Transverse colon (tissue), 4 donors: ENCODE results near the gene ZNF618. TPM values are rescaled to one million over a fixed set of nuclear protein-coding genes. Genes with fewer than 3 reads are reported as not detected.

Experiments
- DNase-seq: peaks from one replicate; pipeline ENCODE4 v3.0.0-alpha.2; 2019
- H3K27ac ChIP-seq, 4 donors: fragments of 200-600 bp; sonication (generic); 2 replicates each; pipeline ENCODE4 v1.5.1; 2016 to 2018; ENCODE audit warnings: inconsistent platforms in 4 of 4
- H3K27me3 ChIP-seq: fragments of 200-600 bp; sonication (generic); 2 replicates; pipeline ENCODE4 v1.5.1; 2017; ENCODE audit warnings: inconsistent platforms
- H3K36me3 ChIP-seq, 4 donors: fragments of 200-600 bp; sonication (generic); 2 replicates each; pipeline ENCODE4 v1.5.1; 2017 to 2019; ENCODE audit warnings: inconsistent platforms in 4 of 4
- H3K4me1 ChIP-seq, 4 donors: fragments of 200-600 bp; sonication (generic); 2 replicates each; pipeline ENCODE4 v1.5.1; 2017 to 2020; ENCODE audit warnings: inconsistent platforms in 4 of 4
- H3K4me3 ChIP-seq, 4 donors: fragments of 200-600 bp; sonication (generic); 1 replicate in 1 of 4; 2 replicates in 3 of 4; pipeline versions ENCODE4 v1.5.1 to v1.6.1; 2017 to 2019; ENCODE audit warnings: inconsistent platforms in 4 of 4
- H3K9me3 ChIP-seq, 2 donors: fragments of 200-600 bp; sonication (generic); 2 replicates each; pipeline ENCODE4 v1.5.1; 2017 to 2019; ENCODE audit warnings: inconsistent platforms in 2 of 2
- EP300 ChIP-seq: sonication (generic); formaldehyde crosslinking; IDR thresholded peaks from one replicate; pipeline ENCODE4 v1.6.1; 2017; ENCODE audit warnings: antibody characterized with exemption, low read depth
- POLR2A ChIP-seq: fragments of 450-650 bp; IDR thresholded peaks from one replicate; pipeline ENCODE4 v1.6.1; 2016; ENCODE audit warnings: antibody characterized with exemption, mild to moderate bottlenecking, moderate library complexity
- POLR2AphosphoS5 ChIP-seq, 3 donors: sonication (generic); formaldehyde crosslinking; IDR thresholded peaks; one replicate each; pipeline ENCODE4 v1.6.1; 2016; ENCODE audit warnings: antibody characterized with exemption in 3 of 3
- WGBS, 2 donors: methylation state at CpG; one replicate each; pipeline ENCODE4 v1.1.5; 2018; ENCODE audit warnings: low coverage in 1 of 2; 5-methylcytosine and 5-hydroxymethylcytosine counted together
- in situ Hi-C, 4 donors: fragments of 200-750 bp; cut with MboI; loops; one replicate each; pipeline versions ENCODE4 v1.15.0 to v1.15.1; 2017; ENCODE audit warnings: low sequenced_read_pairs in 3 of 4, low pct_ligation_motif_present in 1 of 4, low pct_unique_long_range_greater_than_20kb in 1 of 4
- intact Hi-C: fragments of 100-400 bp; cut with DNase I; formaldehyde crosslinking; loops from one replicate; pipeline ENCODE4 v1.15.1; 2023; ENCODE audit warnings: low total_unique reads
- total RNA-seq, 4 donors: library from RNA; depleted of rRNA; stranded (reverse); fragments of >200 nt; gene quantifications; one replicate each; pipeline ENCODE4 v1.1.0, GENCODE V29; 2016
- TF ChIP-seq, protein P1 (sequence below), 5 experiments: fragments of 200-600 bp in 3 of 5; fragments of 450-650 bp in 2 of 5; sonication (generic) in 3 of 5; IDR thresholded peaks; 1 replicate in 2 of 5; 2 replicates in 3 of 5; pipeline ENCODE4 v1.5.1; 2016 to 2017; ENCODE audit warnings: antibody characterized with exemption in 5 of 5, inconsistent platforms in 3 of 5, mild to moderate bottlenecking in 2 of 5, moderate library complexity in 1 of 5

ZNF618 gene
- total RNA-seq, 4 donors from 2014 or later = 2.2 to 8.6 (median 4.0) TPM

DNA sequence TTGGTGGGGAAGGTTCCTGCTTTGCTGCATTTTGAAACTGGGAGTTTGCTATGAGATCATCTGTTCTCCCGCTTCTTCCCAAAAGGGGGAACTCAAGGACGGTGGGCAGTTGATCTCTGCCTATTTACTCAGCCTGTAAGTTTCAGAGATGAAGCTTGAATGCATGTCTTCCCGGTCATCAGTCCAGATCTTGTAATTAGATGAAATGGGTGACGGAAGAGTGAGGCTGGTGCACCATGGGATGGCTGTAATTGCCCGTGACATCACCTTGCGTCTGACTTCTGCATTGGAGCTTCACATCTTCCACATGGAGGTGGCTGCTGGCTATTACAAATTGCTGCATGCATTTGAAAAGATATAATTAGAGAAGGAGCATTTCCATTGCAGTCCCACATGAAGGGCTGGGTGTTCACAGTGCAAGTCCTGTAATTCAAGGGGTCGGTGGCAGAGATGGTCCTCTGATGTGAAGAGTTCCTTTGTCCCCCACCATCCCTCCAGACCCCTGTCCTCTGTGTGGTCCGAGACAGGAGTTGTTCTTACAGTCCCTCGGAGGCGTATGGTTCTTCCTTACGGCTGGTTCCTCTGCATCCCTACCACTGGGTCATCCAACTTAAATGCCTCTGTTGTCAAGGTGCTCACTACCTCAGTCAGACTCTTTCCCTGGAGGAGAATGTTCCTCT is 72.9 kb downstream of the ZNF618 start:
- H3K27ac ChIP-seq = no peak overlapping the region
- 82 to 100% methylated on average over 1 to 11 of the region's 11 CpGs for WGBS, 2 donors
- no peaks in the 10 kb centered on the region for H3K27me3 ChIP-seq
- in situ Hi-C loops = no loop called here
- intact Hi-C loops = no loop called here
- DNase-seq = no peak
- H3K4me1 ChIP-seq = no peaks in the 10 kb centered on the region
- TF ChIP-seq POLR2AphosphoS5 (IDR thresholded peaks at IDR 0.05) (no peak), EP300 (no peak), POLR2A (no peak)
- TF ChIP-seq, protein P1, sequence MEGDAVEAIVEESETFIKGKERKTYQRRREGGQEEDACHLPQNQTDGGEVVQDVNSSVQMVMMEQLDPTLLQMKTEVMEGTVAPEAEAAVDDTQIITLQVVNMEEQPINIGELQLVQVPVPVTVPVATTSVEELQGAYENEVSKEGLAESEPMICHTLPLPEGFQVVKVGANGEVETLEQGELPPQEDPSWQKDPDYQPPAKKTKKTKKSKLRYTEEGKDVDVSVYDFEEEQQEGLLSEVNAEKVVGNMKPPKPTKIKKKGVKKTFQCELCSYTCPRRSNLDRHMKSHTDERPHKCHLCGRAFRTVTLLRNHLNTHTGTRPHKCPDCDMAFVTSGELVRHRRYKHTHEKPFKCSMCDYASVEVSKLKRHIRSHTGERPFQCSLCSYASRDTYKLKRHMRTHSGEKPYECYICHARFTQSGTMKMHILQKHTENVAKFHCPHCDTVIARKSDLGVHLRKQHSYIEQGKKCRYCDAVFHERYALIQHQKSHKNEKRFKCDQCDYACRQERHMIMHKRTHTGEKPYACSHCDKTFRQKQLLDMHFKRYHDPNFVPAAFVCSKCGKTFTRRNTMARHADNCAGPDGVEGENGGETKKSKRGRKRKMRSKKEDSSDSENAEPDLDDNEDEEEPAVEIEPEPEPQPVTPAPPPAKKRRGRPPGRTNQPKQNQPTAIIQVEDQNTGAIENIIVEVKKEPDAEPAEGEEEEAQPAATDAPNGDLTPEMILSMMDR (IDR thresholded peaks at IDR 0.05) = no peak
- no peaks in the 10 kb centered on the region for H3K36me3 ChIP-seq
- no peak overlapping the region for H3K4me3 ChIP-seq
- no peaks in the 10 kb centered on the region for H3K9me3 ChIP-seq

- no peak for DNase-seq
- Histone ChIP-seq H3K36me3 (no peaks in the 10 kb centered on the region), H3K27me3 (no peaks in the 10 kb centered on the region), H3K9me3 (no peaks in the 10 kb centered on the region), H3K27ac (no peak overlapping the region), H3K4me3 (no peak overlapping the region), H3K4me1 (peaks cover 0 to 2% (median 0%) of the 10 kb centered on the region in 4 donors)
- 86 to 93% methylated on average over 3 to 17 of the region's 17 CpGs for WGBS, 2 donors
- no peak for TF ChIP-seq EP300
- no peak for TF ChIP-seq POLR2AphosphoS5 (IDR thresholded peaks at IDR 0.05)
- TF ChIP-seq POLR2A = no peak
- in situ Hi-C loops (no loop called here), intact Hi-C loops (no loop called here)
Observed at GRCh38 chr9:113949571-113950078, 73.5 kb downstream of the ZNF618 start.

DNA sequence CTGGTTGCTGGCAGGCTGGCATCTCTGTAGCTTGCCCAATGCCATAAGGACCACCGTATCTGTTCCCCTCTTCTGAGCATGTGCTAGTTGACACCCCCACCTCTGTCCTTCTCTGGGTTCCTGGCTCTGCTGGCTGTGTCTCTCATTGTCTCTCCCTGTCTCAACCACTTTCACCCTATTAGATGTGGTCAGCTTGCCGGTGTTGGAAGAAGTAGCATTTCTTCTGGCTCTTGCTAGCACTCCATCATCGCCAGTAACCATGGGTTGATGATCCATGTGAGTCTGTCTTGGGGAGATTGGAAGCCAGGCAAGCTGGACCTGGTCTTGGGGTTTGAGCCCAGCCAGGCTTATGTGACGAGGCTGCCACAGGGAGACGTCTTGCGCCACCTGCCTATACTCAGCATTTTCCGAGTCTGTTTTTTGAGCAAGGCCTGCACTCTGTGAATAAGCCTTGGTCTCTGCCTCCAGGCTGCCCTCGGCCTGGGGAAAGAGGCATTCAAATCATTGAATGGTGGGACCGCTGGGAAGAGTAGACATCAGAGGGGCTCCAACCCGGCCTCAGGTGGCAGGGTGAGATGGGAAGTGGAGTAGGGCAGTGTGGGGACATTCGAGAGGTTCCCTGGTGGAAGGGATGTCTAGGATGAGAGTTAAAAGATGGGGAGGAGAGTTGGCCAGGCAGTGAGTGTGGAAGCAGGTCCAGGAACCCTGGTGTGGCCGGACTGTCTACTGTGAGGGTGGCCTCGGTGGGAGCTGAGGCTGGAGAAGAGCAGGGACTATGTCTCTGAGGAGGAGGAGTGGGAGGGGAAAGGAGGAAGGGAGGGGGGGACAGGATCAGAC is 74.3 kb downstream of the ZNF618 start:
- H3K36me3 ChIP-seq = no peaks in the 10 kb centered on the region
- no peak for TF ChIP-seq EP300
- no peak for TF ChIP-seq POLR2A
- TF ChIP-seq, protein P1 (IDR thresholded peaks at IDR 0.05) = no peak
- TF ChIP-seq POLR2AphosphoS5 (IDR thresholded peaks at IDR 0.05) = no peak
- peaks cover 0 to 8% (median 0%) of the 10 kb centered on the region in 4 donors for H3K4me1 ChIP-seq
- in situ Hi-C loops = no loop called here
- H3K27me3 ChIP-seq = no peaks in the 10 kb centered on the region
- DNase-seq = no peak
- WGBS, 2 donors = 90 to 93% methylated on average over 8 to 13 of the region's 13 CpGs
- no peak overlapping the region for H3K27ac ChIP-seq
- intact Hi-C loops = no loop called here
- no peak overlapping the region for H3K4me3 ChIP-seq
- H3K9me3 ChIP-seq = no peaks in the 10 kb centered on the region

- H3K36me3 ChIP-seq = no peaks in the 10 kb centered on the region
- no peaks in the 10 kb centered on the region for H3K9me3 ChIP-seq
- no peak for TF ChIP-seq POLR2AphosphoS5 (IDR thresholded peaks at IDR 0.05)
- no peak for TF ChIP-seq EP300
- TF ChIP-seq, protein P1 (IDR thresholded peaks at IDR 0.05) = no peak
- no peak for TF ChIP-seq POLR2A
- no peak overlapping the region for H3K4me3 ChIP-seq
- in situ Hi-C loops = no loop called here
- intact Hi-C loops = no loop called here
- peaks cover 0 to 13% (median 0%) of the 10 kb centered on the region in 4 donors for H3K4me1 ChIP-seq
- no peak for DNase-seq
- H3K27me3 ChIP-seq = no peaks in the 10 kb centered on the region
- 81 to 100% methylated on average over 1 to 2 of the region's 2 CpGs for whole genome bisulfite sequencing, 2 donors
- no peak overlapping the region for H3K27ac ChIP-seq
Observed at GRCh38 chr9:113951032-113951372, 74.9 kb downstream of the ZNF618 start.
